ENCODE data around the gene CLPTM1. TPM values are rescaled to one million over a fixed set of nuclear protein-coding genes. Genes with fewer than 3 reads are reported as not detected.
A peak's percentile ranks its signal among the peaks of the same experiment; 100 is the strongest.
"Not testable (repeated sequence)": the region's sequence is repeated elsewhere in the genome, so short reads cannot be mapped to it uniquely, and the experiment has no call there.

Gene CLPTM1
- total and polyA plus RNA-seq, 9 of the 15 experiments (the other 6 are each of a cell fraction or from before 2014, with no cell fraction given): 0.37 to 96.0 (median 27.5) TPM

DNA sequence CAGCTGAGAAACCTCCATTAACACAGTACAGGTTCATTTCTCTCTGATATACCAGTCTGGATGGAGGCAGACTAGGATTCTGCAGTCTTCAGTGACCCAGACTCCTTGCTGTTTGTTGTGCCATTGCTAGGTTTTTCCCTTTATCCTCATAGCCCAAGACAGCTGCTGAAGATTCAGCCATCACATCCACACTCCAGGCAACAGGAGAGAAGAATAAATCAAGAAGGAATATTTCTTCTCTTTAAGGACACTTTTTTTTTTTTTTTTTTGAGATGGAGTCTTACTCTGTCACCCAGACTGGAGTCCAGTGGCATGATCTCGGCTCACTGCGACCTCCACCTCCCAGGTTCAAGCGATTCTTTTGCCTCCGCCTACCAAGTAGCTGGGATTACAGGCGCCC lies 14.3 kb downstream of the CLPTM1 start (continued):
- TF ChIP-seq ZBTB8A (IDR thresholded peaks at IDR 0.05; ENCODE audit: partially characterized antibody): no peak

DNA sequence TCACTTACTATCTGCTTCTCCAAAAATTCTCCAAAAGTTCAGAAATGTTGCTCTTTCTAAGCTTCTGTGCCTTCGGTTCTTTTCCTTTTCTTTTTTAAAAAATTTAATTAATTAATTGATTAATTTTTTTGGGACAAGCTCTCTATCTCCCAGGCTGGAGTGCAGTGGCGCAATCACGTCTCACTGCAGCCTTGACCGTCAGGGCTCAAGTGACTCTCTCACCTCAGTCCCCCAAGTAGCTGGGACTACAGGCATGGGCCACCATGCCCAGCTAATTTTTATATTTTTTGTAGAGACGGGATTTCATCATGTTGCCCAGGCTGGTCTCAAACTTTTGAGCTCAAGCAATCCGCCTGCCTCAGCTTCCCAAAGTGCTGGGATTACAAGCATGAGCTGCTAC lies 16.3 kb downstream of the CLPTM1 start:
- intact Hi-C loops (cut with micrococcal nuclease); DNase-seq (ENCODE audit: extremely low read depth in 1 of 4, low spot score in 3 of 4); H3K9me1 ChIP-seq (ENCODE audit: control insufficient read depth, insufficient read depth, low read length); H2AFZ ChIP-seq (ENCODE audit: low read depth, low read length); in situ Hi-C loops (cut with MboI); H3K27ac ChIP-seq (ENCODE audit: extremely low read depth, low read depth, low read length); FAIRE-seq; H4K20me1 ChIP-seq (replicated peaks; ENCODE audit: control insufficient read depth, insufficient read depth, low read length); H3K4me2 ChIP-seq (ENCODE audit: insufficient read depth, low read length); ATAC-seq; CTCF ChIA-PET (ENCODE audit: low intra/inter-chr PET ratio); H3K4me1 ChIP-seq (replicated peaks in 1 of 2; ENCODE audit: control insufficient read depth in 2 of 2, insufficient read depth in 2 of 2, low read length in 2 of 2); H3K4me3 ChIP-seq; H3K79me2 ChIP-seq (ENCODE audit: control insufficient read depth, insufficient read depth, low read length); H3K9me3 ChIP-seq (replicated peaks; ENCODE audit: control insufficient read depth, insufficient read depth, low read depth, low read length); BruUV-seq (replicated peaks); H3K9ac ChIP-seq (ENCODE audit: insufficient read depth in 1 of 2, low read depth in 2 of 2, low read length in 2 of 2); H3K27me3 ChIP-seq (ENCODE audit: control insufficient read depth in 2 of 2, insufficient read depth in 2 of 2, low read length in 2 of 2): not testable (repeated sequence)
- H3K36me3 ChIP-seq (ENCODE audit: control insufficient read depth, insufficient read depth, low read length): peaks cover 65% of the 10 kb centered on the region
- POLR2A ChIA-PET: interaction anchor here (1.0 kb wide), 1 partner anchor 14 kb away, joined by 6 read pairs; no protein-coding TSS in a partner anchor
- 98% methylated on average over 5 of the region's 6 CpGs for WGBS (ENCODE audit: insufficient coverage, low coverage, missing lambda C conversion rate)
- TF ChIP-seq CEBPB (tag; IDR thresholded peaks at IDR 0.05): 0 out of 2 replicates have a peak, but pooled peaks have one; percentile 30

DNA sequence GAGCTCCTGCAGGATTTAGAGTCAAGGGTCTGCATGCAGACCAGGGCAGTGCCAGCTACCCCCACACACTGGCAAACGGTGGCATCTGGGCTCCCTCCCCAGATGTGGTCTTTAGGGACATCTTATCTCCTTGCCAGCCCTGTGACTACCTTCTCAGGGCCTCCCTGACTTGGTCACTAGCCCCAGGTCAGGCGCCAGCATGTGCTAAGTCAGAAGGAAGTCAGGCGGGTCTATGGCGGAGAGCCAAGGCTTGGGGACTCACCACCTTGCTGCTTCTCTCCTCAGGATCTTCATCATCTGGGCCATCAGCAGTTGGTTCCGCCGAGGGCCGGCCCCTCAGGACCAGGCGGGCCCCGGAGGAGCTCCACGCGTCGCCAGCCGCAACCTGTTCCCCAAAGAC lies 17.6 kb downstream of the CLPTM1 start:
- FAIRE-seq (no peak), ATAC-seq (no peak), DNase-seq (ENCODE audit: extremely low read depth in 1 of 4, low spot score in 3 of 4) (no peak)
- H4K20me1 ChIP-seq (replicated peaks; ENCODE audit: control insufficient read depth, insufficient read depth, low read length): no peaks in the 10 kb centered on the region
- POLR2A ChIA-PET: no interaction called here
- H3K79me2 ChIP-seq (ENCODE audit: control insufficient read depth, insufficient read depth, low read length): peaks cover 3% of the 10 kb centered on the region; the same call in 1 of the 3 replicates
- no peaks in the 10 kb centered on the region for H3K27me3 ChIP-seq (ENCODE audit: control insufficient read depth in 2 of 2, insufficient read depth in 2 of 2, low read length in 2 of 2)
- no peak overlapping the region for H3K4me2 ChIP-seq (ENCODE audit: insufficient read depth, low read length)
- peaks cover 70% of the 10 kb centered on the region for H3K36me3 ChIP-seq (ENCODE audit: control insufficient read depth, insufficient read depth, low read length)
- H2AFZ ChIP-seq (ENCODE audit: low read depth, low read length): no peak overlapping the region
- H3K4me1 ChIP-seq (replicated peaks in 1 of 2; ENCODE audit: control insufficient read depth in 2 of 2, insufficient read depth in 2 of 2, low read length in 2 of 2): peaks cover 0 to 5% of the 10 kb centered on the region in 2 experiments; a peak in 1 of 5 replicates
- no TSS peak for BruUV-seq (replicated peaks)
- no peak overlapping the region for H3K4me3 ChIP-seq
- intact Hi-C loops (cut with micrococcal nuclease): no loop called here
- 79% methylated on average over 6 of the region's 13 CpGs for WGBS (ENCODE audit: insufficient coverage, low coverage, missing lambda C conversion rate)
- in situ Hi-C loops (cut with MboI): no loop called here
- H3K27ac ChIP-seq (ENCODE audit: extremely low read depth, low read depth, low read length): no peak overlapping the region
- H3K9me3 ChIP-seq (replicated peaks; ENCODE audit: control insufficient read depth, insufficient read depth, low read depth, low read length): no peaks in the 10 kb centered on the region
- H3K9me1 ChIP-seq (ENCODE audit: control insufficient read depth, insufficient read depth, low read length): no peaks in the 10 kb centered on the region
- CTCF ChIA-PET (ENCODE audit: low intra/inter-chr PET ratio): no interaction called here
- no peak overlapping the region for H3K9ac ChIP-seq (ENCODE audit: insufficient read depth in 1 of 2, low read depth in 2 of 2, low read length in 2 of 2)
- TF ChIP-seq ZNF79 (CRISPR knock-in tag; IDR thresholded peaks at IDR 0.05; ENCODE audit: low read depth) (no peak), OTX1 (CRISPR knock-in tag; IDR thresholded peaks at IDR 0.05) (no peak), NCOR1 (IDR thresholded peaks at IDR 0.05) (no peak), NEUROD1 (IDR thresholded peaks at IDR 0.05; ENCODE audit: borderline replicate concordance, low read depth, low read length, partially characterized antibody) (no peak), GATAD2A (IDR thresholded peaks at IDR 0.05) (no peak), ZFP36 (IDR thresholded peaks at IDR 0.05; ENCODE audit: low read depth, low read length, partially characterized antibody) (no peak), KLF1 (tag; IDR thresholded peaks at IDR 0.05) (no peak), POLR2G (IDR thresholded peaks at IDR 0.05; ENCODE audit: low read depth, low read length) (0 out of 2 replicates have a peak, but pooled peaks have one; percentile 17), KAT8 (IDR thresholded peaks at IDR 0.05; ENCODE audit: low read depth) (no peak), RB1 (IDR thresholded peaks at IDR 0.05; ENCODE audit: low read depth) (no peak), ZNF75A (CRISPR knock-in tag; IDR thresholded peaks at IDR 0.05) (no peak), KLF6 (CRISPR knock-in tag; IDR thresholded peaks at IDR 0.05; ENCODE audit: borderline replicate concordance) (no peak), NFIC (IDR thresholded peaks at IDR 0.05) (no peak)
- TF ChIP-seq, protein P1, sequence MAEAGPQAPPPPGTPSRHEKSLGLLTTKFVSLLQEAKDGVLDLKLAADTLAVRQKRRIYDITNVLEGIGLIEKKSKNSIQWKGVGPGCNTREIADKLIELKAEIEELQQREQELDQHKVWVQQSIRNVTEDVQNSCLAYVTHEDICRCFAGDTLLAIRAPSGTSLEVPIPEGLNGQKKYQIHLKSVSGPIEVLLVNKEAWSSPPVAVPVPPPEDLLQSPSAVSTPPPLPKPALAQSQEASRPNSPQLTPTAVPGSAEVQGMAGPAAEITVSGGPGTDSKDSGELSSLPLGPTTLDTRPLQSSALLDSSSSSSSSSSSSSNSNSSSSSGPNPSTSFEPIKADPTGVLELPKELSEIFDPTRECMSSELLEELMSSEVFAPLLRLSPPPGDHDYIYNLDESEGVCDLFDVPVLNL (CRISPR knock-in tag; IDR thresholded peaks at IDR 0.05; ENCODE audit: low read depth): no peak

Measured in K562 (cell line).